ENCODE results near the gene SPATA3. TPM values are rescaled to one million over a fixed set of nuclear protein-coding genes. Genes with fewer than 3 reads are reported as not detected.

The SPATA3 gene
- not detected for total RNA-seq
- not detected for polyA plus RNA-seq (2013, experiment 1 of 2)
- not detected for polyA plus RNA-seq (2013, experiment 2 of 2)
- 0 to 0.16 (median 0) reads per million in 172 experiments for total RNA-seq

- ChIA-PET CTCF (no interaction called here), POLR2A (no interaction called here)
- Histone ChIP-seq H3K36me3 (ENCODE audit: insufficient read depth, low read length) (no peaks in the 10 kb centered on the region), H3K4me1 (ENCODE audit: insufficient read depth, low read length) (no peaks in the 10 kb centered on the region), H3K9me3 (ENCODE audit: control insufficient read depth in 1 of 2, insufficient read depth in 1 of 2, low read length in 2 of 2) (peaks cover 4 to 14% of the 10 kb centered on the region in 2 experiments), H3K27ac (ENCODE audit: low read depth in 1 of 2, low read length in 2 of 2) (no peak within 1 kb of the TSS), H3K27me3 (ENCODE audit: control insufficient read depth in 1 of 2, insufficient read depth in 2 of 2, low read length in 2 of 2) (peaks cover 6 to 28% of the 10 kb centered on the region in 2 experiments), H3K4me3 (ENCODE audit: low read length) (no peak within 1 kb of the TSS)
- DNase-seq (no peak), ATAC-seq (ENCODE audit: poor library complexity) (no peak)
- H3K4me3 Mint-ChIP-seq, result no peak within 1 kb of the TSS
- H3K9me3 Mint-ChIP-seq, result peaks cover 3% of the 10 kb centered on the region
- no peak within 1 kb of the TSS for H3K27ac Mint-ChIP-seq
- H3K36me3 Mint-ChIP-seq (ENCODE audit: low read depth), result no peaks in the 10 kb centered on the region
- H3K27me3 Mint-ChIP-seq, result peaks cover 64% of the 10 kb centered on the region
- intact Hi-C loops (cut with DNase I, micrococcal nuclease), result no loop called here
- H3K4me1 Mint-ChIP-seq (ENCODE audit: low read depth), result no peaks in the 10 kb centered on the region
- TF ChIP-seq, protein P1, sequence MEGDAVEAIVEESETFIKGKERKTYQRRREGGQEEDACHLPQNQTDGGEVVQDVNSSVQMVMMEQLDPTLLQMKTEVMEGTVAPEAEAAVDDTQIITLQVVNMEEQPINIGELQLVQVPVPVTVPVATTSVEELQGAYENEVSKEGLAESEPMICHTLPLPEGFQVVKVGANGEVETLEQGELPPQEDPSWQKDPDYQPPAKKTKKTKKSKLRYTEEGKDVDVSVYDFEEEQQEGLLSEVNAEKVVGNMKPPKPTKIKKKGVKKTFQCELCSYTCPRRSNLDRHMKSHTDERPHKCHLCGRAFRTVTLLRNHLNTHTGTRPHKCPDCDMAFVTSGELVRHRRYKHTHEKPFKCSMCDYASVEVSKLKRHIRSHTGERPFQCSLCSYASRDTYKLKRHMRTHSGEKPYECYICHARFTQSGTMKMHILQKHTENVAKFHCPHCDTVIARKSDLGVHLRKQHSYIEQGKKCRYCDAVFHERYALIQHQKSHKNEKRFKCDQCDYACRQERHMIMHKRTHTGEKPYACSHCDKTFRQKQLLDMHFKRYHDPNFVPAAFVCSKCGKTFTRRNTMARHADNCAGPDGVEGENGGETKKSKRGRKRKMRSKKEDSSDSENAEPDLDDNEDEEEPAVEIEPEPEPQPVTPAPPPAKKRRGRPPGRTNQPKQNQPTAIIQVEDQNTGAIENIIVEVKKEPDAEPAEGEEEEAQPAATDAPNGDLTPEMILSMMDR (IDR thresholded peaks at IDR 0.05), result no peak
These were observed at the start of gene SPATA3 for GRCh38 chr2:230995821-230996220. SPATA3 (plus strand) TSS chr2:230996121; CDS start chr2:230996234, 113 bp downstream.

DNA sequence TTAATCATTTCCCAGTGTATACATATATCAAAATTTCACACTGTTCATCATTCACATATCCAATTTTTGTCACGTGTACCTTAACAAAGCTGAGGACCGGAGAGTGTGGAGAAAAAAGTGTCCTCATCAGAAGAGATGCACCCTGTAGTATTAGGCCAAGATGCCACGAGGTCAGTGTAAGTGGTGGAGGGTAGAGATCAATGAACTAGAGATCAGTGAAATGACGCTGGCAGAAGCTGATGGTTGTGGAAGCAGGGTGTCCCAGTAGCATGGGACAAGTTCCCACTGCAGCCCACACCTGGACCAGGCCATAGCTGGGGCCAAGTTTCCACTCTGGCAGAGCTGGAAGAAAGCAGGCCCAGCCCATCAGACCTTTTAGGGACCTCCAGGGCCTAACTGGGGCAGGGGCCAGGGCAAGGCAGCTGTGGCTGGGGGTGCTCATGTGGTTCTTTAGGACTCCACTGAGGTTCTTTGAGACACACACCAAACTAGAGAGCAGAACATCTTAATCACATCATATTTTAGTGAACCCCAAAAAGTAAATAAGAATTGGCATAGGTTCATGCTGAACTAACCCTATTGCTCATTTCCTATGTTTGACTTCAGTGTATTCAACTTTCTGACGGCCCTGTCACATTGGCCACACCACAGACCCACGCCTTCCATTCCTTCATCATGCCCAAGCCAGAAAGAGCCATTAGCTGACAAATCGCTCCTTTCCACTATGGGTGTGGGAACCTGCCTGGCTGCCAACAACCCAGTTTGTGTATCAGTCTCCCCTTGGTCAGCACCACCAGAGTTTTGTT, 49.3 kb upstream of the SPATA3 start:
- no peaks in the 10 kb centered on the region for H3K9me3 ChIP-seq (ENCODE audit: control insufficient read depth in 1 of 2, insufficient read depth in 1 of 2, low read length in 2 of 2)
- peaks cover 13% of the 10 kb centered on the region for H3K4me1 ChIP-seq (ENCODE audit: insufficient read depth, low read length)
- H3K36me3 ChIP-seq (ENCODE audit: insufficient read depth, low read length), result no peaks in the 10 kb centered on the region
- Mint-ChIP-seq H3K9me3 (no peaks in the 10 kb centered on the region), H3K27ac (no peak overlapping the region), H3K27me3 (no peaks in the 10 kb centered on the region), H3K36me3 (ENCODE audit: low read depth) (no peaks in the 10 kb centered on the region), H3K4me3 (no peak overlapping the region), H3K4me1 (ENCODE audit: low read depth) (peaks cover 4% of the 10 kb centered on the region)
- TF ChIP-seq, protein P1 (IDR thresholded peaks at IDR 0.05), result no peak
- H3K27me3 ChIP-seq (ENCODE audit: control insufficient read depth in 1 of 2, insufficient read depth in 2 of 2, low read length in 2 of 2), result no peaks in the 10 kb centered on the region
- POLR2A ChIA-PET, result no interaction called here
- ATAC-seq (ENCODE audit: poor library complexity) (no peak), DNase-seq (no peak)
- H3K4me3 ChIP-seq (ENCODE audit: low read length), result no peak overlapping the region
- intact Hi-C loops (cut with DNase I, micrococcal nuclease), result no loop called here
- no peak overlapping the region for H3K27ac ChIP-seq (ENCODE audit: low read depth in 1 of 2, low read length in 2 of 2)
- CTCF ChIA-PET, result no interaction called here

GRCh38 chr2:230947235-230947576, 48.7 kb upstream of the SPATA3 start:
- Mint-ChIP-seq H3K27me3 (no peaks in the 10 kb centered on the region), H3K9me3 (no peaks in the 10 kb centered on the region), H3K4me3 (no peak overlapping the region), H3K4me1 (ENCODE audit: low read depth) (peaks cover 4% of the 10 kb centered on the region), H3K36me3 (ENCODE audit: low read depth) (no peaks in the 10 kb centered on the region), H3K27ac (no peak overlapping the region)
- intact Hi-C loops (cut with DNase I, micrococcal nuclease), result no loop called here
- H3K4me1 ChIP-seq (ENCODE audit: insufficient read depth, low read length), result peaks cover 13% of the 10 kb centered on the region
- ChIA-PET CTCF (no interaction called here), POLR2A (interaction anchor here (0.9 kb wide), 1 partner anchor 28 kb away, joined by 3 read pairs; no protein-coding TSS in a partner anchor)
- TF ChIP-seq, protein P1 (IDR thresholded peaks at IDR 0.05), result no peak
- H3K4me3 ChIP-seq (ENCODE audit: low read length), result no peak overlapping the region
- H3K27ac ChIP-seq (ENCODE audit: low read depth in 1 of 2, low read length in 2 of 2), result no peak overlapping the region
- DNase-seq (no peak), ATAC-seq (ENCODE audit: poor library complexity) (no peak)
- H3K9me3 ChIP-seq (ENCODE audit: control insufficient read depth in 1 of 2, insufficient read depth in 1 of 2, low read length in 2 of 2), result no peaks in the 10 kb centered on the region
- H3K36me3 ChIP-seq (ENCODE audit: insufficient read depth, low read length), result no peaks in the 10 kb centered on the region
- no peaks in the 10 kb centered on the region for H3K27me3 ChIP-seq (ENCODE audit: control insufficient read depth in 1 of 2, insufficient read depth in 2 of 2, low read length in 2 of 2)
